CD4-positive, alpha-beta T cell treated with Interleukin-10 for 1 hour (primary cell): ENCODE data around the gene NDUFB7.
"Not testable (repeated sequence)": the region's sequence is repeated elsewhere in the genome, so short reads cannot be mapped to it uniquely, and the experiment has no call there.

Experiments
- DNase-seq: peaks from one replicate; pipeline ENCODE4 v3.0.0-alpha.2; 2020

The NDUFB7 gene

GRCh38 chr19:14552006-14552360 is 19.9 kb downstream of the NDUFB7 start:
- DNase-seq = not testable (repeated sequence)

DNA sequence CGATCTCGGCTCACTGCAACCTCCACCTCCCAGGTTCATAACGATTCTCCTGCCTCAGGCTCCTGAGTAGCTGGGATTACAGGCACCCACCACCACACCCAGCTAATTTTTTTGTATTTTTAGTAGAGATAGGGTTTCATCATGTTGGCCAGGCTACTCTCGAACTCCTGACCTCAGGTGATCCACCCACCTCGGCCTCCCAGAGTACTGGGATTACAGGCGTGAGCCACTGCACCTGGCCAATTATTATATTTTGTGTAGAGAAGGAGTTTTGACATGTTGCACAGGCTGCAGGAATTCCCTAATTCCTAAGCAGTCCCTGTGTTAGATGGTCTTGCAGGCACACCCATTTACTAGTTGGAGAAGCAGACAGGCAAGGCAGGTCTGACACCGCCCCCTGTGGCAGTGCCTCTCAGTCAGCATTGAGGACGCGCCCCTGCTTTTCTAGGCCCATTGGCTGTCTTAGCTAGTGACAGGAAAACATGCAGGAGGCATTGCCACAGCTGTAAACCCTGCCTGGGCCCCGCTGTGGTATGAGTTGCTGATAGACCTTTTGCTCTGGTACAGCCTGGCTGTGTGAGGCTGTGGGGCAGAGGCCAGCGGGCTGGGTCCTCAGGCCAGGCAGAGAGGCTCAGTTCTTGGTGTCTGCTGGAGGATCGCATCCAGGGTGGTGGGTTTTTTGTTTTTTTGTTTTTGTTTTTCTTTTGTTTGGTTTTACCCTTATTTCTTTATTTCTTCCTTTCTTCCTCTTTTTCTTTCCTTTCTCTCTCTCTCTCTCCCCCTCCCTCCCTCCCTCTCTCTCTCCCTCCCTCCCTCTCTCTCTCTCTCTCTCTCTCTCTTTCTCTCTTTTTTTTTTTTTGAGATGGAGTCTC is 20.5 kb downstream of the NDUFB7 start:
- peak; percentile 85 for DNase-seq

GRCh38 chr19:14550201-14550754 is 21.6 kb downstream of the NDUFB7 start:
- no peak for DNase-seq

DNA sequence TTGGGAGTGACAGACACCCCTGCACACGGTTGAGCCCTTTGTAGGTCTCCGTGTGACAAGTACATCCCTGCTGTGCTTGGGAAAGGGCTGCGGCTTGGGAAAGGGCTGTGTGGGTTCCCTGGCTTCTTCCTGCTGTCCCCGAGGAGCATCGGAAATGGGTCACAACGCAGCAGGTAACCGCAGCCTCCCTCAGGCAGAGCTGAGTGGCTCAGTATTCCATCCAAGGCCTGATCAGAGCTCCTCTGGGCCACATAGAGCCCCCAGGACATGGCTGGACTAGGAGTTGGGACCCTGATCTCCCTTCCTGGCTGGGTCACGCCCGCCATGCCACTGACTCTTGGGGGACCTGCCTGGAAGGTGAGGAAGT is 26.2 kb downstream of the NDUFB7 start:
- DNase-seq = no peak

DNA sequence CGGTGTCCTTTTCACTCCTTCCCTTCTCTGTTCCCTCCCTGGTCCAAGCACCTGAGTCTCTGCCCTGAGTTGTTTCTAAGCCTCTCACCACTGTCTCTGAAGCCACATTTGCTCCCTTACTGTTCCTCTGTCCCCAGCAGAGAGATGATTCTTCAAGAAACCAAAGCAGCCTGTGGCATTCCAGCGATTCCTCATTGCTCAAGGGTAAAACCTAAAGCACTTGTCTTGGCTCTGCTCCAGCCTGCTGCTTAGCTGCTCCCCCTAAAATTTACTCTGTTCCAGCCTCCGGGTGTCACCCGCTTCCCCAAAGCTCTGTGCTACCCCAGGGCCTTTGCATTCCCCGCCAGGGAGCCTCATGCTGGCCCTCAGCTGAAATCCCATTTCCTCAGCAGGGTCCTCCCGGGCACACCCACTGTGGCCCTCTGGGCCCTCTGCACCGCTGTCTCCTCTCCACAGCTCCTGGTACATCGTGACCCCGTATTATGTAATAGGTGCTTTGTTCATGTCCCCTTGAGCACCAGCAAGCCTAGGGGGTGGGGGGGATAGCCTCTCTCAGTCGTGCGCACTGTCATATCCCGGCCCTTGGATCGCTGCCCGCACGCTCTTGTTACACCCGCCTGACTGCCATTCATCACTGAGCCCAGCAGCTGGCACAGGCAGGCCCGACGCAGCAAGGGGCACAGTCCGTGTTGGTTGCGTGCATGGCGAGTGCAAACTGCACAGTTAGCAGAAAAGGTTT is 26.7 kb downstream of the NDUFB7 start:
- DNase-seq = no peak

GRCh38 chr19:14544047-14544446 is 27.8 kb downstream of the NDUFB7 start:
- no peak for DNase-seq

DNA sequence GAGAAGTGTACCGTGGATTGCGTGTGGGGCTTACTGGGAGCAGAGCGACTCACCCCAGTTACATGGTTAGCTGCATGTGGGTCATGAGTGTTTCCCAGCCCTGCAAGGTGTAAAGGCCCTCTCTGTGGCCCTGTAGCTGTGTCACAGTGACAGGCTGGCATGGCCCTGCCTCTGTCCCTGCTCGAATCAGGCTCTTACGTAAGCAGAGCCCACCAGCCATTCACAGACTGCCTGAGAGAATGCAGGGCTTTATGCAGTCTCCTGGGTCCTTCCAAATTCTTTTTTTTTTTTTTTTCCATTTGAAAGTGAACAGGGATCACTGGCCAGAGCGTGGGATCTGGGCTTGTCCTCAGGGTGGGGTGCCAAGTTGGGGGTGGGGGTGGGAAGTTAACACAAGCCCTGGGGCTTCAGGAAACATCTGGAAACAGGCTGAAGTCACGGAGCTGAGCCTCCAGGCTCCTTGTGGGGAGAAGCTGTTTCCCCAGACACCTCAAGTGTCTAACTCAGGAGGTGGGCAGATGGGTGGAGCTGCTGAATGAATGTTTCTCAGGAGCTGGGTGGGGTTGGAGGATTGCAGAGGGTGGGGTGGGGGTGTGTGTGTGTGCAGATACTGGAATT is 29.0 kb downstream of the NDUFB7 start:
- DNase-seq = no peak

GRCh38 chr19:14541979-14542378 is 29.9 kb downstream of the NDUFB7 start:
- DNase-seq = not testable (repeated sequence)

- DNase-seq = no peak
Observed at GRCh38 chr19:14540741-14541525, 30.9 kb downstream of the NDUFB7 start.

DNA sequence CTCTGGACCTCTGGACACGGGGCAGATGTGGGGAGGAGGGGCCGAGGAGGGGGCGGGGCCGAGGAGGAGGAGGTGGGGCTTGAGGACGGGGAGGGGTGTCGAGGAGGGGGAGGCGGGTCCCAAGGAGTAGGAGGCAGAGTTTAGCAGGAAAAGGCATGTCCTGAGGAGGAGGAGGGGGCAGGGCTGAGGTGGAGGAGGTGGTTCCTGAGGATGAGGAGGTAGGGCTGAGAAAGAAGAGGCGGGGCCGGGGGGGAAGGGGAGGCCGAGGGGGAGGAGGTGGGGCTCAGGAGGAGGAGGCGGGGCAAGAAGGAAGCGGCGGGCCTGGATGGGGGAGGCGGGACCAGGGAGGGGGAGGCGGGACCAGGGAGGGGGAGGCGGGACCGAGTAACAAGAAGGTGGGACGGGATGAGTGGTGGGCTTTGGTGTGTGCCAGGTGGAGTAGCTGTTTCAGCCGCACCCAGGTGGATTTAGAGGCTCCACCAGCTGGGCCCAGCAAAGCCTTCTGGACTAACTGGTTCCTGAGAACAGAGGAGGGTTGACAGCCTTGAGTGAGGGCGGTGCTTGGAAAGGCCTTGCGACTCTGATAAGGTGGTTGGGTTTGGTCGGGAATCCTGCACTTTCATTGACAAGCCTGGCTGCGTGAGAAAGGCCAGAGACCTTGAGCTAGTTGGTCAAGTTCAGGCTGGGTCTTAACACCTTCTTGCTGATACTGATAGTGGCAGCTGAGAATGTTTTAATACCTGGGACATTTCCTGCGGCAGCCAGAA is 34.8 kb downstream of the NDUFB7 start:
- peak; percentile 63 for DNase-seq

- DNase-seq = no peak
Observed at GRCh38 chr19:14533450-14533849, 38.4 kb downstream of the NDUFB7 start.

GRCh38 chr19:14530506-14530905 is 41.4 kb downstream of the NDUFB7 start:
- DNase-seq = no peak

GRCh38 chr19:14530005-14530348 is 41.9 kb downstream of the NDUFB7 start:
- DNase-seq = peak; percentile 51

GRCh38 chr19:14529254-14530004 is 42.4 kb downstream of the NDUFB7 start, which contains the start of gene TECR:
Gene TECR, plus strand, starts transcription at chr19:14529594. Its CDS starts 103 bp downstream, at chr19:14529697.
- DNase-seq = peak; percentile 100

- no peak for DNase-seq
Observed at GRCh38 chr19:14528419-14529253, 43.2 kb downstream of the NDUFB7 start.

DNA sequence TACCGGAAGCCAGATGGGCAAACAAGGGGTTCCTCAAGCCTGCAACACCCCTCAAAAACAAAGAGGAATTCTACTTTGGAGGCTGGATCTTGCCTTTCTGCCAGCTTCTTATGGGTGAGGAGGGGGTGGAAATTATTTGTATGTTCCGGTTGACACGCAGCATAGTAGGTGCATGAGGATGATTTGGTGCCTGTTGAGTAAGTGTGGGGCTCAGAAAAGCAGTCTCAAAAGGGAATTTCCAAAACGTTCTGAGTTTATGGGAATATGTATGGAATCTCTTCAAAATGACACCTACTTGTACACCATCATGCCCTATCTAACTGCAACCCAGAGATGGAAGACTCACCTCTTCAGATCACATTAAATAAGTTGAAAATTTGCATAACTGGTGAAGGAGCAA is 45.4 kb downstream of the NDUFB7 start:
- DNase-seq = no peak

- DNase-seq = no peak
Observed at GRCh38 chr19:14525729-14526128, 46.1 kb downstream of the NDUFB7 start.

GRCh38 chr19:14520543-14520942 is 51.3 kb downstream of the NDUFB7 start:
- DNase-seq = no peak

- DNase-seq = no peak
Observed at GRCh38 chr19:14519860-14520407, 51.9 kb downstream of the NDUFB7 start.
